ENCODE results near the gene FADD.
A peak's percentile ranks its signal among the peaks of the same experiment; 100 is the strongest.

FADD gene

GRCh38 chr11:70159627-70160570 is 43.2 kb upstream of the FADD start:
- peak; percentile 28; the same call in 2 of the 3 replicates for ATAC-seq
- TF ChIP-seq ZNF8 (CRISPR knock-in tag; IDR thresholded peaks at IDR 0.05) (no peak), CSDC2 (CRISPR knock-in tag; IDR thresholded peaks at IDR 0.05) (no peak), ZNF565 (CRISPR knock-in tag; conservative IDR thresholded peaks at IDR 0.05; ENCODE audit: low read depth) (no peak), SNAI2 (CRISPR knock-in tag; IDR thresholded peaks at IDR 0.05) (no peak), TCF4 (CRISPR knock-in tag; IDR thresholded peaks at IDR 0.05; ENCODE audit: borderline replicate concordance) (no peak), TOX (CRISPR knock-in tag; IDR thresholded peaks at IDR 0.05; ENCODE audit: borderline replicate concordance) (no peak), BACH2 (CRISPR knock-in tag; IDR thresholded peaks at IDR 0.05; ENCODE audit: borderline replicate concordance) (no peak)
- TF ChIP-seq, protein P1, sequence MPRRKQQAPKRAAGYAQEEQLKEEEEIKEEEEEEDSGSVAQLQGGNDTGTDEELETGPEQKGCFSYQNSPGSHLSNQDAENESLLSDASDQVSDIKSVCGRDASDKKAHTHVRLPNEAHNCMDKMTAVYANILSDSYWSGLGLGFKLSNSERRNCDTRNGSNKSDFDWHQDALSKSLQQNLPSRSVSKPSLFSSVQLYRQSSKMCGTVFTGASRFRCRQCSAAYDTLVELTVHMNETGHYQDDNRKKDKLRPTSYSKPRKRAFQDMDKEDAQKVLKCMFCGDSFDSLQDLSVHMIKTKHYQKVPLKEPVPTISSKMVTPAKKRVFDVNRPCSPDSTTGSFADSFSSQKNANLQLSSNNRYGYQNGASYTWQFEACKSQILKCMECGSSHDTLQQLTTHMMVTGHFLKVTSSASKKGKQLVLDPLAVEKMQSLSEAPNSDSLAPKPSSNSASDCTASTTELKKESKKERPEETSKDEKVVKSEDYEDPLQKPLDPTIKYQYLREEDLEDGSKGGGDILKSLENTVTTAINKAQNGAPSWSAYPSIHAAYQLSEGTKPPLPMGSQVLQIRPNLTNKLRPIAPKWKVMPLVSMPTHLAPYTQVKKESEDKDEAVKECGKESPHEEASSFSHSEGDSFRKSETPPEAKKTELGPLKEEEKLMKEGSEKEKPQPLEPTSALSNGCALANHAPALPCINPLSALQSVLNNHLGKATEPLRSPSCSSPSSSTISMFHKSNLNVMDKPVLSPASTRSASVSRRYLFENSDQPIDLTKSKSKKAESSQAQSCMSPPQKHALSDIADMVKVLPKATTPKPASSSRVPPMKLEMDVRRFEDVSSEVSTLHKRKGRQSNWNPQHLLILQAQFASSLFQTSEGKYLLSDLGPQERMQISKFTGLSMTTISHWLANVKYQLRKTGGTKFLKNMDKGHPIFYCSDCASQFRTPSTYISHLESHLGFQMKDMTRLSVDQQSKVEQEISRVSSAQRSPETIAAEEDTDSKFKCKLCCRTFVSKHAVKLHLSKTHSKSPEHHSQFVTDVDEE (CRISPR knock-in tag; IDR thresholded peaks at IDR 0.05): no peak
- TF ChIP-seq, protein P2, sequence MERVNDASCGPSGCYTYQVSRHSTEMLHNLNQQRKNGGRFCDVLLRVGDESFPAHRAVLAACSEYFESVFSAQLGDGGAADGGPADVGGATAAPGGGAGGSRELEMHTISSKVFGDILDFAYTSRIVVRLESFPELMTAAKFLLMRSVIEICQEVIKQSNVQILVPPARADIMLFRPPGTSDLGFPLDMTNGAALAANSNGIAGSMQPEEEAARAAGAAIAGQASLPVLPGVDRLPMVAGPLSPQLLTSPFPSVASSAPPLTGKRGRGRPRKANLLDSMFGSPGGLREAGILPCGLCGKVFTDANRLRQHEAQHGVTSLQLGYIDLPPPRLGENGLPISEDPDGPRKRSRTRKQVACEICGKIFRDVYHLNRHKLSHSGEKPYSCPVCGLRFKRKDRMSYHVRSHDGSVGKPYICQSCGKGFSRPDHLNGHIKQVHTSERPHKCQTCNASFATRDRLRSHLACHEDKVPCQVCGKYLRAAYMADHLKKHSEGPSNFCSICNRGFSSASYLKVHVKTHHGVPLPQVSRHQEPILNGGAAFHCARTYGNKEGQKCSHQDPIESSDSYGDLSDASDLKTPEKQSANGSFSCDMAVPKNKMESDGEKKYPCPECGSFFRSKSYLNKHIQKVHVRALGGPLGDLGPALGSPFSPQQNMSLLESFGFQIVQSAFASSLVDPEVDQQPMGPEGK (CRISPR knock-in tag; IDR thresholded peaks at IDR 0.05; ENCODE audit: borderline replicate concordance): no peak
- TF ChIP-seq, protein P3, sequence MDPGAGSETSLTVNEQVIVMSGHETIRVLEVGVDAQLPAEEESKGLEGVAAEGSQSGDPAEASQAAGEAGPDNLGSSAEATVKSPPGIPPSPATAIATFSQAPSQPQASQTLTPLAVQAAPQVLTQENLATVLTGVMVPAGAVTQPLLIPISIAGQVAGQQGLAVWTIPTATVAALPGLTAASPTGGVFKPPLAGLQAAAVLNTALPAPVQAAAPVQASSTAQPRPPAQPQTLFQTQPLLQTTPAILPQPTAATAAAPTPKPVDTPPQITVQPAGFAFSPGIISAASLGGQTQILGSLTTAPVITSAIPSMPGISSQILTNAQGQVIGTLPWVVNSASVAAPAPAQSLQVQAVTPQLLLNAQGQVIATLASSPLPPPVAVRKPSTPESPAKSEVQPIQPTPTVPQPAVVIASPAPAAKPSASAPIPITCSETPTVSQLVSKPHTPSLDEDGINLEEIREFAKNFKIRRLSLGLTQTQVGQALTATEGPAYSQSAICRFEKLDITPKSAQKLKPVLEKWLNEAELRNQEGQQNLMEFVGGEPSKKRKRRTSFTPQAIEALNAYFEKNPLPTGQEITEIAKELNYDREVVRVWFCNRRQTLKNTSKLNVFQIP (CRISPR knock-in tag; IDR thresholded peaks at IDR 0.05; ENCODE audit: borderline replicate concordance, low read depth): no peak

DNA sequence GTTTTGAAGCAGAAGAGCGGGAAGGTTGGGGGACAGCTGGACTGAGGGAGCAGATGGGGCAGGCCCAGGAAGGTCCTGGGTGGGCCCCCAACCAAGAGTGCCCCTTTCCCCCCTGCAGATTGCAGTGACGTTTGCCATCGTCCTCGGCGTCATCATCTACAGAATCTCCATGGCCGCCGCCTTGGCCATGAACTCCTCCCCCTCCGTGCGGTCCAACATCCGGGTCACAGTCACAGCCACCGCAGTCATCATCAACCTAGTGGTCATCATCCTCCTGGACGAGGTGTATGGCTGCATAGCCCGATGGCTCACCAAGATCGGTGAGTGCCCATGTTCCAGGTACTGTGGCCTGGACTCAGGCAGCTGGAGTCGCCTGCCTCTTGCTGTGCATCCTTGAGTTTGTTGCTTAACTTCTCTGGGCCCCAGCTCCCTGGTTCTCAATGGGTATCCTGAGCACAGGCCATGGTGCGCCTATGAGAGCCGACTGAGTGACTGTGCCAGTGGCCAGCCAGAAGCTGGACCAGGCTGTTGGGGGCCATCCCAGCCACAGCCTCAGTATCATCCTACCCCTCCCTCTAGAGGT is 42.0 kb upstream of the FADD start:
- no peak for TF ChIP-seq ARNTL (CRISPR knock-in tag; IDR thresholded peaks at IDR 0.05; ENCODE audit: borderline replicate concordance, low read depth)
- TF ChIP-seq GLIS3 (CRISPR knock-in tag; IDR thresholded peaks at IDR 0.05): no peak
- no peak for TF ChIP-seq TOX (CRISPR knock-in tag; IDR thresholded peaks at IDR 0.05; ENCODE audit: borderline replicate concordance)
- TF ChIP-seq BACH2 (CRISPR knock-in tag; IDR thresholded peaks at IDR 0.05; ENCODE audit: borderline replicate concordance): no peak
- TF ChIP-seq, protein P2 (CRISPR knock-in tag; IDR thresholded peaks at IDR 0.05; ENCODE audit: borderline replicate concordance): no peak
- TF ChIP-seq ZNF70 (CRISPR knock-in tag; IDR thresholded peaks at IDR 0.05): no peak
- TF ChIP-seq ZNF565 (CRISPR knock-in tag; conservative IDR thresholded peaks at IDR 0.05; ENCODE audit: low read depth): no peak
- TF ChIP-seq ZFP3 (CRISPR knock-in tag; IDR thresholded peaks at IDR 0.05): no peak
- no peak for TF ChIP-seq CREB5 (CRISPR knock-in tag; IDR thresholded peaks at IDR 0.05; ENCODE audit: low read depth)
- TF ChIP-seq RARB (CRISPR knock-in tag; IDR thresholded peaks at IDR 0.05): no peak
- ATAC-seq: no peak

DNA sequence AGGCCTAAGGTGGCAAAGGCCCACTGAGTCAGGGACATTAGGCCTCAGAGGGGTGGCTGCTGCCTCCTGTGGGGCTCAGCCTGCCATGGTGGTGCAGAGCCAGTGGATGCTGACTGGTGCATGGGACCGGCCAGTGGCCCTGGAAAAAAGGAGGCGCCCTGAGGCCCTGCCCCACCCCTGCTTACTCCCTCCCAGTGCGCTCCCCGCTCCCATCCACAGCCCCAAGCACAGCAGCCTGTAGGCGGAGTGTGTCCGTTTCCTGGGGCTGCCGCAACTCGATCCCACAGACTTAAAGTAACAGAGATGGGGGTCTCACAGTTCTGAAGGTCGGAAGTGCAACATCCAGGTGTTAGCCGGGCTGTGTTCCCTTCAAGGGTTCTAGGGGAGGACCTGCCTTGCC is 38.4 kb upstream of the FADD start:
- no peak for ATAC-seq
- TF ChIP-seq, protein P1 (CRISPR knock-in tag; IDR thresholded peaks at IDR 0.05): no peak
- TF ChIP-seq ZNF8 (CRISPR knock-in tag; IDR thresholded peaks at IDR 0.05): no peak
- no peak for TF ChIP-seq ZFP3 (CRISPR knock-in tag; IDR thresholded peaks at IDR 0.05)
- no peak for TF ChIP-seq ISL1 (CRISPR knock-in tag; IDR thresholded peaks at IDR 0.05)
- TF ChIP-seq CSDC2 (CRISPR knock-in tag; IDR thresholded peaks at IDR 0.05): no peak
- TF ChIP-seq CSRNP3 (CRISPR knock-in tag; IDR thresholded peaks at IDR 0.05): no peak
- no peak for TF ChIP-seq ESRRG (CRISPR knock-in tag; IDR thresholded peaks at IDR 0.05)
- TF ChIP-seq ZNF565 (CRISPR knock-in tag; conservative IDR thresholded peaks at IDR 0.05; ENCODE audit: low read depth): no peak
- TF ChIP-seq ZC3H10 (CRISPR knock-in tag; IDR thresholded peaks at IDR 0.05): no peak
- TF ChIP-seq GLIS3 (CRISPR knock-in tag; IDR thresholded peaks at IDR 0.05): no peak
- TF ChIP-seq RARB (CRISPR knock-in tag; IDR thresholded peaks at IDR 0.05): no peak
- no peak for TF ChIP-seq OSR1 (CRISPR knock-in tag; IDR thresholded peaks at IDR 0.05)
